ENCODE results near the gene LEKR1. TPM values are rescaled to one million over a fixed set of nuclear protein-coding genes. Genes with fewer than 3 reads are reported as not detected.

LEKR1 gene
- total RNA-seq, 4 donors from 2014 or later = 0.30 to 3.7 (median 2.7) TPM

DNA sequence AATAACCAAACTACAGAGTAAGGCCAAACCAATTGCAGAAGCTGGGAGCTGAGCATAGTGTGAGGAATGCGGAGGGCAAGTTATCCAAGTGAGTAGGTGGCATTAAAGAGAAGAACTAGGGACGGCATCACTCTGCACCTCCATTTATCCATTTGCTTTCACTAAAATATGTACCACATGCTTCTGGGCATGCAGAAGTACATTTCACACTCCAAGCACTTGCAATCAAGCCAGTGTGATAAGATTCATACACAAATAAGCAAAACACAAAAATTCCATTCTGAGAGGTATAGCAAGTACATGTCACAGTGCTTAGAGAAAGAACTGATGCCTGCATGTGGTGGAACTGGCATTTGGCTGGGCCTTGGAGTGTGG lies 252.6 kb downstream of the LEKR1 start:
- no peak for TF ChIP-seq EP300 (IDR thresholded peaks at IDR 0.05)
- TF ChIP-seq, protein P1, sequence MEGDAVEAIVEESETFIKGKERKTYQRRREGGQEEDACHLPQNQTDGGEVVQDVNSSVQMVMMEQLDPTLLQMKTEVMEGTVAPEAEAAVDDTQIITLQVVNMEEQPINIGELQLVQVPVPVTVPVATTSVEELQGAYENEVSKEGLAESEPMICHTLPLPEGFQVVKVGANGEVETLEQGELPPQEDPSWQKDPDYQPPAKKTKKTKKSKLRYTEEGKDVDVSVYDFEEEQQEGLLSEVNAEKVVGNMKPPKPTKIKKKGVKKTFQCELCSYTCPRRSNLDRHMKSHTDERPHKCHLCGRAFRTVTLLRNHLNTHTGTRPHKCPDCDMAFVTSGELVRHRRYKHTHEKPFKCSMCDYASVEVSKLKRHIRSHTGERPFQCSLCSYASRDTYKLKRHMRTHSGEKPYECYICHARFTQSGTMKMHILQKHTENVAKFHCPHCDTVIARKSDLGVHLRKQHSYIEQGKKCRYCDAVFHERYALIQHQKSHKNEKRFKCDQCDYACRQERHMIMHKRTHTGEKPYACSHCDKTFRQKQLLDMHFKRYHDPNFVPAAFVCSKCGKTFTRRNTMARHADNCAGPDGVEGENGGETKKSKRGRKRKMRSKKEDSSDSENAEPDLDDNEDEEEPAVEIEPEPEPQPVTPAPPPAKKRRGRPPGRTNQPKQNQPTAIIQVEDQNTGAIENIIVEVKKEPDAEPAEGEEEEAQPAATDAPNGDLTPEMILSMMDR (IDR thresholded peaks at IDR 0.05) = no peak
- TF ChIP-seq POLR2A (IDR thresholded peaks at IDR 0.05) = no peak
- Histone ChIP-seq H3K36me3 (no peaks in the 10 kb centered on the region), H3K27ac (no peak overlapping the region), H3K9me3 (no peaks in the 10 kb centered on the region), H3K27me3 (no peaks in the 10 kb centered on the region), H3K4me1 (peaks cover 0 to 53% (median 7%) of the 10 kb centered on the region in 4 donors), H3K4me3 (no peak overlapping the region)
- 94 to 95% methylated on average over 2 of the region's 2 CpGs for WGBS, 2 donors
- no peak for DNase-seq (ENCODE audit: low spot score in 2 of 2)

DNA sequence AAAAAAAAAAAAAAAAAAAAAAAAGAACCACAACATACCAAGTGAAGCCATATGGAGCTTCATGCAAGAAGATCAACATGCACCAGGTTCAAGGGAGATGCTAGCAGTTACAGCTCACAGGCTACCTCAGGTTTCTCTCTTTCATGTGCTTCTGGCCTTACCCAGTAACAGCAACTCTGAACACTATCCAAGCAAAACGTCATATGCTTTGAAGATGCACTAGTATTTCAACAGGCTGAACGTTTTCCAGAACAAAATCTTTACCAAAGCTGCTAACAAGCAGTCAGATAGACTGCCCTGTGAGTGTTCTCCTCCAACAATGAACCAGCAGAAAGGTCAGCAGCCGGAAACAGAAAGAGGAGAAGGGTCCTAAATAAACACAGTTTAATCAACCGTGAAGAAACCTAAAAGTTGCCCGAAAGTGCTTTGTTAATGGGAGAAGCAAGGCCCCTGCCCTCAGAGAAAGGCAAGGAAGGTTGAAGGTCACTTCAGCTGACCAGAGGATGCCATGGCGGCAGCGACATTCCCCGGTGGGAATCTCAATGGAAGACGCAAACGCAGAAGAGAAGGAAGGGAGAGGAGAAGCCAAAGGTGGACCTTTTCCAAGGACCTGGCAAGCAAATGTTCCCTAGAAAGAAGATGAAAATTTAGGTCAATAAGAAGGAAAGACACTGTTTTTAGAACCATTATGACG lies 253.7 kb downstream of the LEKR1 start:
- 67 to 70% methylated on average over 11 of the region's 11 CpGs for whole genome bisulfite sequencing, 2 donors
- H3K27ac ChIP-seq = peak overlapping the region in 1 of 4 donors; percentile 31

GRCh38 chr3:157081626-157082210 lies 255.6 kb downstream of the LEKR1 start:
- Histone ChIP-seq H3K27ac (peak overlapping the region in 2 of 4 donors; percentile 12 to 68), H3K9me3 (no peaks in the 10 kb centered on the region), H3K27me3 (no peaks in the 10 kb centered on the region), H3K36me3 (no peaks in the 10 kb centered on the region), H3K4me1 (peaks cover 0 to 47% (median 7%) of the 10 kb centered on the region in 4 donors), H3K4me3 (no peak overlapping the region)
- TF ChIP-seq POLR2A (IDR thresholded peaks at IDR 0.05) (no peak), EP300 (IDR thresholded peaks at IDR 0.05) (peak; percentile 43 to 75)
- TF ChIP-seq, protein P1 (IDR thresholded peaks at IDR 0.05) = peak; percentile 93 to 100 (median 99)
- DNase-seq (ENCODE audit: low spot score in 2 of 2) = peak; percentile 88 to 98
- WGBS, 2 donors = 9 to 10% methylated on average over 15 of the region's 15 CpGs

More for the DNA sequence above, 253.7 kb downstream of the LEKR1 start:
- Histone ChIP-seq H3K9me3 (no peaks in the 10 kb centered on the region), H3K4me1 (peaks cover 0 to 53% (median 7%) of the 10 kb centered on the region in 4 donors), H3K27me3 (no peaks in the 10 kb centered on the region), H3K4me3 (no peak overlapping the region), H3K36me3 (no peaks in the 10 kb centered on the region)
- TF ChIP-seq POLR2A (IDR thresholded peaks at IDR 0.05) = no peak
- TF ChIP-seq EP300 (IDR thresholded peaks at IDR 0.05) = no peak
- TF ChIP-seq, protein P1 (IDR thresholded peaks at IDR 0.05) = no peak
- no peak for DNase-seq (ENCODE audit: low spot score in 2 of 2)

DNA sequence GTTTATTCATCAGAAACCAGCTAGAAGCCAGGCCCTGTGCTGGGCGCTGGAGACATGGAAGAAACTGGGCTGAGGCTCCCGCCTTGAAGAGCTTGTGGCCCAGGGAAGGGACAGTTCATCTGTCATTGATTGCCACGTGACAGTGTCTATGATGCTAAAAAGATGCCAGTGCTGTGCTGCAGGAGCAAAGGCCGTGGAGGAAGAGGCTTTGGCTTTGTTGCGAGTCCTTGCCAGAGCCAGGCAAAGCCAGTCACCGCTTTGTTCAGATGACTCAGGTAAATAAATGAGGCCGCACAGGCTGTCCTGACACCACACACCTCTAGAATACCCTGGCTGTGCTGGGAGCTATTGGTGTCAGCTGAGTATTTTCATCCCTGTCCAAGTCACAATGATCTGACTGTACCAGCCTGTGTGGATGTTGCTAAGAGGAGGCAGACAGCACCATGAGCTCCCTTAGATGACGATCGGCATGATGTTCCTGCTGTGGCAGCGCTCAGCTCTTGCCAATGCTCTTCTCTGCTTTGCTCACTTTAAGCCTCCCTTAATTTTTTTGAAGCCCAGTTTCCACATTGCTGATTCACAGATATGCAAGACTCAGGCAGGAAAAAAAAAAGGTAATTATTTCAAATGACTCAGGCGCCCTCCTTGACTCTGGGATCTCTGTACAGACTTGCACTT lies 256.3 kb downstream of the LEKR1 start:
- Histone ChIP-seq H3K4me1 (peaks cover 0 to 47% (median 10%) of the 10 kb centered on the region in 4 donors), H3K4me3 (no peak overlapping the region), H3K27ac (peak overlapping the region in 1 of 4 donors; percentile 68), H3K36me3 (no peaks in the 10 kb centered on the region), H3K9me3 (no peaks in the 10 kb centered on the region), H3K27me3 (no peaks in the 10 kb centered on the region)
- DNase-seq (ENCODE audit: low spot score in 2 of 2) = no peak
- WGBS, 2 donors = 84 to 85% methylated on average over 11 of the region's 11 CpGs
- TF ChIP-seq EP300 (IDR thresholded peaks at IDR 0.05) (no peak), POLR2A (IDR thresholded peaks at IDR 0.05) (no peak)
- TF ChIP-seq, protein P1 (IDR thresholded peaks at IDR 0.05) = no peak

DNA sequence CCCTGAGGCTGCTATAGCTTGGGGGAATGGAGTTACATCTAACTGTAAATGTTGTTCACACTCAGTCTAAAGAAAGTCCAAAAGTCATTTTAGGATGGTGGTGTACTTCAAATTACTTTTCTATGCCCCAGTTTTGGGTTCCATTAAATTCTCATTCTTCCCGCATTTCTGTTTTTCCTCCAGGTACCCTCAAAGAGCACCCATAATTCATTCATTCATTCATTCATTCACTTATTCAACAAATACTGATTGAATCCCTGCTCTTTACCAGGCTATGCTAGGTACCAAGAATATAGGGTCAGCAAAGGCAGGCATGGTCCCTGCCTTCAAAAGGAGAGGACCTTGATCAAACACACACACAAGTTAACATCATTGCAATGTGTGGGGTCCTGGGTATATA lies 257.7 kb downstream of the LEKR1 start:
- Histone ChIP-seq H3K9me3 (no peaks in the 10 kb centered on the region), H3K27ac (peak overlapping the region in 1 of 4 donors; percentile 36), H3K4me3 (no peak overlapping the region), H3K27me3 (no peaks in the 10 kb centered on the region), H3K36me3 (no peaks in the 10 kb centered on the region), H3K4me1 (peaks cover 0 to 43% (median 19%) of the 10 kb centered on the region in 4 donors)
- 98 to 100% methylated on average over 1 of the region's 1 CpG for WGBS, 2 donors
- DNase-seq (ENCODE audit: low spot score in 2 of 2) = no peak
- TF ChIP-seq POLR2A (IDR thresholded peaks at IDR 0.05) (no peak), EP300 (IDR thresholded peaks at IDR 0.05) (no peak)
- TF ChIP-seq, protein P1 (IDR thresholded peaks at IDR 0.05) = no peak

All from tibial nerve (tissue), 4 donors.